Suppressor macrophage (primary cell): Measurements from ENCODE around the gene SLC26A6.

Experiments
- DNase-seq, 4 experiments: peaks; one replicate each; pipeline ENCODE4 v3.0.0-alpha.2; 2020 to 2022

Gene SLC26A6

DNA sequence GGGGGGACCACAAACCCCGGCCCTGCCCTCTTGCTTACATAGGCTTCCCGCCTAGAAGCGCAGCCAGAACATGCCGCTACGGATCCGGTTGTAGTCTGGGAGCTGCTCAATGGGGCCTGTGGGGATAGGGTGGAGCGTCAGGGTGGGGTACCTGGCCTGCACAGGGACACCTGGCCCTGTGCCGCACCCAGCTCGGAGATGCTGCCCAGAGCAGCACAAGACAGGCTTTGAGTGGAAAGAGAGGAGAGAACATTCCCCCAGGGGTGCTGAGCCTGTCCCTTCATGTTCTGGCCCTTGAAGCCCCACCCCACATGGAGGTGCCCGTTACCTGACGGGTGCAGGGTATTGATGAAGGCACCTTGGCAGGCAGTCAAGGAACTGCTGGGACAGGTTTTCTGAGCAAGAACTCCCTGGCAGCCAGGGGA, 36.2 kb downstream of the SLC26A6 start:
- no peak for DNase-seq

DNA sequence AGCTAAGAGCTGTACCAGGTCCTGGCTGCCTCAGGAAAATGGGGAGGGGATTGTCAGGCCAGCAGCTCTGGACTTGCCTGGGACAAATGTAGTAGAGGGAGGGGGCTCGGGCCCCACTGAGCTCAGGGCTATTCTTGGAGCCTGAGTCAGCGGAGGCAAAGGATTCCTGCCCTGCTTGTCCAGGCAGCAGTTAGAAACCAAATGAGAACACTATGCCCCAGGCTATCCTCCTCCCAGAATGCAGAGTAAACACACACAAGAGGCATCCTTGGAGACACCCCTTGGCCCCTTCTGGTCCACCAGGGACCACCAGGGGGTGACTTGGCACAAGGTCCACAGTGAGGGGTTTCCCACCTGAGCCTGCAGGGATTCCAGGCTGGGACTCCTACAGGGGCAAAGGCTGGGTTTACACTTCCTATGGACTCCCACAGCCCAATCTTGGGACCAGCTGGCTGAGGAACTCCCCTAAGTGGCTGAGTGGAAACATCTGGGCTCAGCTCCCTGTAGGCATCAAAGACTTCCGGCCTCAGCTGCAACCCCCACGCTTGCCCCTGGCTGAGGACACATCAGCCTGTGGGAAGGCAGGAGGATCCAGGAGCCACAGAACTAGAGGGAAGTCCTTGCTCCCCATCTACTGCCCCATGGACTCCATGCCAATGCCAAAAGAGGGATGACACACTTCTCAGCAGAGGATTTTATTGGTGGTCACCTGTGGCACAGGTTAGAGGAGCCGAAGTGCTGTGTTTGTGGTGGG, 36.8 kb downstream of the SLC26A6 start:
- DNase-seq = peak in 3 of 4 experiments; percentile 20 to 37 (median 34)

- DNase-seq = no peak
Observed at GRCh38 chr3:48597408-48597800, 37.9 kb downstream of the SLC26A6 start.

DNA sequence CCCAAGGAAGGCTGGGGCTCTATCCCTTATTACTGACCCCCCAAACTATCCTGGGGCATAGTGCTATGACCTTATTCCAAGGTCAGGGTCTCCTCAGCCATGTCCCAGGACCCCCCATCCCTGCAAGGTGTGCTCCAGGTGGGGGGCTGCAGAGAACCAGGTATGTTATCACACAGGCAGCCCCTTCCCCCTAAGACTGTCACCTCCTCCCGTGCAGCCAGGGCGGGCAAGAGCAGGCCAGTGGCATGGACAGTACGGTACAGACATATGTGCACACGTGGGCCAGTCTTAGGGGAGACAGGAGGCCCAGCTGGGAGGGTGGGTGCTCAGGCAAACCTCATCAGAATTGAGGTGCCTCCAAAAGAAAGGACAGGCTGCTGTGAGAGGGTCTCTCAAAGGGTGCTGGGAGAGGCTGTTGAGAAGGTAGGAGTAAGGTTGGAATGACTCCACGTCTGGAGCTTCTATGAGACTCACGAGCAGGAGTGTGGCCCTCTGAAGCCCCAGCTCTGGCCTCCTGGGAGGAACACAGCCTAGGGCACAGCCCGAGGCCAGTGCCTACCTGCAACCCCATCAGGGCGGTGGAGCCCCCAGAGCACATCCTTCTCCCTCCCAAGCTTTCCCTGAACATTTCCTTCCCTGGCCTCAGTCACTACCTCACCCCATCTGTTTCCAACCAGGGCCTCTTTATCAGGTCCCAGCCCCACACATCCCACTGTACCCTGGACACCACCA, 38.4 kb downstream of the SLC26A6 start:
- DNase-seq = no peak

- DNase-seq = no peak
Observed at GRCh38 chr3:48596157-48596556, 39.1 kb downstream of the SLC26A6 start.

GRCh38 chr3:48595526-48596121, 39.6 kb downstream of the SLC26A6 start:
- peak; percentile 30 to 60 (median 37) for DNase-seq

GRCh38 chr3:48595075-48595525, 40.2 kb downstream of the SLC26A6 start, which contains the start of gene COL7A1:
COL7A1 (minus strand) TSS chr3:48595329; CDS start chr3:48595159, 170 bp downstream.
- DNase-seq = peak in 1 of 4 experiments; percentile 37

- peak in 1 of 4 experiments; percentile 27 for DNase-seq
Observed at GRCh38 chr3:48594417-48595049, 40.7 kb downstream of the SLC26A6 start.

DNA sequence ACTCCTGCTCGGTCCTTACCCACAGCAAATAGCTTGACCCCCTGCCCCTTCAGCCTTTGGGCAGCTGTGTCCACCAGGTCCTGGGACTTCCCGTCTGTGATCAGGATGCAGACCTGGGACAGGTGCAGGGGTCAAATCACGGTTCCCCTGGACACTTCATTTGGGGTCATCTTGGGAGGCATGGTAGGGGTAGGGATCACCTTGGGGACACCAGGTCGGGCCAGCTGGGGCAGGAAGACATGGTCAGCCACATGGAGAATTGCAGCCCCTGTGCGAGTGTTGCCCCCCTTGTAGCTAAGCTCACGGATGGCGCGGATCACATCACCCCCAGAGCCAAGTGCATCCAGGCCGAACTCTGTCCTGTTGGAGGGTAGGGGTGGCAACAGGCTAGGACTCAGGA, 41.9 kb downstream of the SLC26A6 start:
- DNase-seq = no peak

DNA sequence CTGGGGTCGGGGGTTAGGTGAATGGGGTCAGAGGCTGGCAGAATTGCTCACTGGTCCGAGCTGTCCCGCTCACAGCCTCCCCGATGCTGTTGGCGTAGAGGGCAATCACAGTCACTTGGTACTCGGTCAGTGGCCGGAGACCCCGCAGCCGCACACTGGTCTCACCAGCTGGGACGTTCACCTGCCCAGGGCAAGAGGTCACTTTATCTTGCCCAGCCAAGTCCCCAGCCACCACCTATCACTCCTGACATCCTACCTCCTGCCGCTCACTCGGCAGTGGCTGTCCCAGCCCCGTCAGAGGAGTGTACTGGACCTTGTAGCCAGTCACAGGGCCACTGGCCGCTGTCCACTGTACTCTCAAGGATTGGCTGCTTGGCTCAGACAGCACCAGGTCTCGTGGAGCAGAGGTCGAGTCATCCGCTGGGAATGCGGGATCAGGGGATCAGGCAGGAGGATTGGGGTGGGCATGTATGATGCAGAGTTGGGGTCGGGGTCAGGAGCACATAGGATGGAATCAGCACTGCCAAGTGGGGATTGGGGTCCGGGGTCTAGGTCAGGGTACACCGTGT, 42.7 kb downstream of the SLC26A6 start:
- DNase-seq = no peak

GRCh38 chr3:48591886-48592518, 43.3 kb downstream of the SLC26A6 start:
- no peak for DNase-seq

DNA sequence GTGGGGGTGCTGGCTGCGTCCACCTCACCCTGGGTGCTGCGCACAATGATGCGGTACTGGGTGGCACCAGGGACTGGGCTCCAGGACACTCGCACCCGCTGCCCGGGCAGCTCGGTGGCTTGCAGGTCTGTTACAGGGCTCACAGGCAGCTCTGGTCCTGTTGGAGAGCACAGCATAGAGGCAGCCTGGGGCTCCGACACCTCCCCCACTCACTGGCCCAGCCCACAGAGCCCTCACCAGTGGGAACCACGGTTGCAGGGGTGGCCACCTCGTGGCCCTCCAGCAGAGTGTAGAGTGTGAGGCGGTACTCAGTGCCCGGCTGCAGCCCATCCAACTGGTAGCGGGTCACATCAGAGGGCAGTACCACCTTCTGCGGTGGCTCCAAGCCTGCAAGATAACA, 43.8 kb downstream of the SLC26A6 start:
- DNase-seq = no peak

DNA sequence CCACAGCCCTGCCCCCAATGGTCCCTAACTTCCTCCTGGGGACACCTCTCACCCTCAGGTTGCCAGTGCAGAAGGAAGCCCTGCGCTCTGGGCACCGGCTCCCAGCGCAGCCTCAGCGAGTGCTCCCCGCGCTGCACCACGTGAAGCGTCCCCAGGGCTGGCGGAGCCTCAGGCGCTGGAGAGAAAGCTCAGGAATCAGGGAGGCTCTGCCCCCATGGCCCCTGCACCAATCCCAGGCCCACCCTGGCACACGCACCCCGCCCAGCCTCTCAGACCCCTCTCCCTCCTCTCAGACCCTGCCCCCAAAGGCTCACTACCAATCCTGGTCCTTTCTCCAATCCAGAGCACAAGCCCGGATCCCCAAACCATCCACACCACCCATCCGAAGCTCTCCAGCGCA, 47.0 kb downstream of the SLC26A6 start:
- no peak for DNase-seq

DNA sequence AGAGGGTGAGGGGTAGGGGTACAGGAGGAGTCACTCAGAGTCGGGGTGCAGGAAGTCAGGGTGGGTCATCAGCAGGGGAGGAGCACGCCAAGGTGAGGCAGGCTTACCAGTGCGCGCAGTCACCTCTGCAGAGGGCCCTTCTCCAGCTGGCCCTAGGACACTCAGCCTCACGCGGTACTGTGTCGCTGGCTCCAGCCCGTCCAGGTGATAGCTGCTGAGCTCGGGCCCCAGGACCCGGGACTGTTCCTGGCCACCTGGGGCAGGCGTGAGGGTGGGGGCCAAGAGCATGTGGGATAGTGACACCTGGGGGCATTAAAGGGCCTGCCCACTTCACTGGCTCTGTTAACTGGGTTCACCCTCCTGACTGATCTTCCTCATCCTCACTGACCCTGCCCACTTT, 47.6 kb downstream of the SLC26A6 start:
- DNase-seq = no peak

- no peak for DNase-seq
Observed at GRCh38 chr3:48585411-48585810, 49.9 kb downstream of the SLC26A6 start.

- DNase-seq = no peak
Observed at GRCh38 chr3:48584836-48585235, 50.4 kb downstream of the SLC26A6 start.

- no peak for DNase-seq
Observed at GRCh38 chr3:48581621-48582481, 53.4 kb downstream of the SLC26A6 start.

DNA sequence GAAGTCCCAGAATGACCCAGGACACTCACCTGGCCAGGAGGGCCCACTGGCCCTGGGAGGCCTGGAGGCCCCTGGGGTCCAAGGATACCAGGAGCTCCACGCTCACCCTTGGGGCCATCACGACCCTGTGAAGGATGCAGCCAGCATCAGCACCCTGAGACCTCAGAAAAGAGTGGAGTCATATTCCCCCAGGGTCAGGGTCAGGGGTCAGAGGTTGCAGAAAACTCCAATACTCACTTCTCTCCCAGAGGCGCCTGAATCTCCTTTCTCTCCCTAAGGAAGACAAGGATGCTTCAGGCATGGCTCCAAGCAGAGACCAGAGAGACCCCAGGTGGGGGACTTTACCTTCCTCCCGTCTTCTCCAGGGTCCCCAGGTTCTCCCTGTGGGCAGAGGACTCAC, 58.6 kb downstream of the SLC26A6 start:
- no peak for DNase-seq
